SKM-1 (cell line): ENCODE data around the gene RAMP3.
A peak's percentile ranks its signal among the peaks of the same experiment; 100 is the strongest.
"Not testable (repeated sequence)": the region's sequence is repeated elsewhere in the genome, so short reads cannot be mapped to it uniquely, and the experiment has no call there.

Experiments used
- DNase-seq: peaks from one replicate; lab custom pipeline; 2025; ENCODE audit not compliant: unreplicated experiment; lab: John Stamatoyannopoulos, UW

Gene RAMP3

GRCh38 chr7:45131891-45132290, 25.7 kb upstream of the RAMP3 start:
- DNase-seq, result no peak

- DNase-seq, result no peak
Observed at GRCh38 chr7:45132708-45133320, 24.8 kb upstream of the RAMP3 start.

- DNase-seq, result no peak
Observed at GRCh38 chr7:45133352-45133751, 24.2 kb upstream of the RAMP3 start.

- DNase-seq, result no peak
Observed at GRCh38 chr7:45133877-45134276, 23.7 kb upstream of the RAMP3 start.

GRCh38 chr7:45136106-45137060, 21.2 kb upstream of the RAMP3 start:
- peak; percentile 59 for DNase-seq

- DNase-seq, result no peak
Observed at GRCh38 chr7:45138433-45139267, 18.9 kb upstream of the RAMP3 start.

- peak; percentile 24 for DNase-seq
Observed at GRCh38 chr7:45140827-45141226, 16.8 kb upstream of the RAMP3 start.

GRCh38 chr7:45143616-45144015, 14.0 kb upstream of the RAMP3 start:
- no peak for DNase-seq

GRCh38 chr7:45145881-45146280, 11.7 kb upstream of the RAMP3 start:
- DNase-seq, result no peak

- DNase-seq, result no peak
Observed at GRCh38 chr7:45146531-45147379, 10.8 kb upstream of the RAMP3 start.

- no peak for DNase-seq
Observed at GRCh38 chr7:45147858-45148652, 9.5 kb upstream of the RAMP3 start.

- DNase-seq, result no peak
Observed at GRCh38 chr7:45148653-45148973, 9.0 kb upstream of the RAMP3 start.

GRCh38 chr7:45149606-45150005, 8.0 kb upstream of the RAMP3 start:
- DNase-seq, result no peak

GRCh38 chr7:45150199-45150598, 7.4 kb upstream of the RAMP3 start:
- DNase-seq, result no peak

GRCh38 chr7:45151131-45151684, 6.4 kb upstream of the RAMP3 start:
- DNase-seq, result no peak

- no peak for DNase-seq
Observed at GRCh38 chr7:45151967-45152366, 5.6 kb upstream of the RAMP3 start.

GRCh38 chr7:45153233-45153632, 4.4 kb upstream of the RAMP3 start:
- no peak for DNase-seq

- DNase-seq, result not testable (repeated sequence)
Observed at GRCh38 chr7:45153861-45154260, 3.7 kb upstream of the RAMP3 start.

GRCh38 chr7:45155357-45155900, 2.2 kb upstream of the RAMP3 start:
- no peak for DNase-seq
